ENCODE data around the gene YOD1.

Gene YOD1

GRCh38 chr1:207051191-207051943 lies at the start of gene YOD1:
YOD1 (minus strand) TSS chr1:207051208; CDS start chr1:207051030, 178 bp downstream.
- DNase-seq, result peak in 1 of 2 donors; percentile 7

- peak; percentile 27 to 35 for DNase-seq
Measured at GRCh38 chr1:207097871-207098324, 46.9 kb upstream of the YOD1 start.

GRCh38 chr1:207093944-207094343 lies 42.9 kb upstream of the YOD1 start:
- DNase-seq, result no peak

DNA sequence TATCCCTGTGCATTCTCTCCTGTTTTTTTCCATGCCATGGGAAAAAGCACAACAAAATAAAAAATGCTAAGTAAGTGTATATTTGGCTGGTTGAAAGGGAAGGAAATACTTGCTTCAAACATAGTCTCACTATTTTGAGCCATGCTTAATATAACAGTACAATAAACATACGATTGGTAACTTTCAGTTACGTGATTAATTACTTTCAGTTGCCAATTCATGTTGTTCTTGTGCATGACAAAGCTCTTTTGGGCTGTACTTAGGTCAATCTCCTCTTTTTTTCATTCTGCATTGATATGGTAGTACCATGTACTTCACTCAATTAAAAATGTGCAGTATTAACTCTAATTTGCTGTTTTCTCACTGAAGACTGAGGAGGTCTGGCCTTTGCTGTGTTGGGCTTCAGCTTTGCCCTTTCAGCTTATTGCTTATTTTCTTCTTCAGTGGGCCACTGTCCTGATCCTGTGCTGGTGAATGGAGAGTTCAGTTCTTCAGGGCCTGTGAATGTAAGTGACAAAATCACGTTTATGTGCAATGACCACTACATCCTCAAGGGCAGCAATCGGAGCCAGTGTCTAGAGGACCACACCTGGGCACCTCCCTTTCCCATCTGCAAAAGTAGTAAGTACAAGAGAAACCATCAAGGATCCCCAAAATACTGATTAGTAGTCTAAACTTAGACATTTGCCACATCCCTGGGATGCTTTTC lies 40.3 kb upstream of the YOD1 start:
- DNase-seq, result no peak

DNA sequence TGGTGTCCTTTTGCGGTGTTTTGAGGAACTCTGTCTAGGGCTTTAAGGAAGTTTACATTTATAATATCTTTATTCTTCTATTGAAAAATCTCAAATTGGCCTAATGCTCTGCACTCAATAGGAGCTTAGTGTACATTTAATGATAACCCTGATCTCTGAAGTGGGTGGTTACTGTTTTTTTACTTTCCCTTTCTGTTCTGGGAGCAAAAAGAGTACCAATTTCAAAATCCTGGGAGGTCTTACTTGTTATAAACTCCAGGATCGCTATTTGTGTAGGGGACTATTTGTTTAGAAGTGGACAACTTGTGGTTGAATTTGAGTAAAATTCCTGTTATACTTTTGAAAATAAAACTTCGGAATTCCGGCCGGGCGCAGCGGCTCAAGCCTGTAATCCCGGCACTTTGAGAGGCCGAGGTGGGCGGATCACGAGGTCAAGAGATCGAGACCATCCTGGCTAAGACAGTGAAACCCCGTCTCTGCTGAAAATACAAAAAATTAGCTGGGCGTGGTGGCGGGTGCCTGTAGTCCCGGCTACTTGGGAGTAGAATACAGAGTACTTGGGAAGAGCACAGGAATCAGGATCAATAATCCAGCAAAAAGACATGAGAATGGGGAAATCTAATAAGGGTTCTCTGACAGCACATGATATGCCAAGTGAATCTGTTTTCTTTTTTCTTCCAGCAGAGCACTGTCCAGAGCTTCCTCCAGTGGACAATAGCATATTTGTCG lies 38.8 kb upstream of the YOD1 start:
- no peak for DNase-seq

DNA sequence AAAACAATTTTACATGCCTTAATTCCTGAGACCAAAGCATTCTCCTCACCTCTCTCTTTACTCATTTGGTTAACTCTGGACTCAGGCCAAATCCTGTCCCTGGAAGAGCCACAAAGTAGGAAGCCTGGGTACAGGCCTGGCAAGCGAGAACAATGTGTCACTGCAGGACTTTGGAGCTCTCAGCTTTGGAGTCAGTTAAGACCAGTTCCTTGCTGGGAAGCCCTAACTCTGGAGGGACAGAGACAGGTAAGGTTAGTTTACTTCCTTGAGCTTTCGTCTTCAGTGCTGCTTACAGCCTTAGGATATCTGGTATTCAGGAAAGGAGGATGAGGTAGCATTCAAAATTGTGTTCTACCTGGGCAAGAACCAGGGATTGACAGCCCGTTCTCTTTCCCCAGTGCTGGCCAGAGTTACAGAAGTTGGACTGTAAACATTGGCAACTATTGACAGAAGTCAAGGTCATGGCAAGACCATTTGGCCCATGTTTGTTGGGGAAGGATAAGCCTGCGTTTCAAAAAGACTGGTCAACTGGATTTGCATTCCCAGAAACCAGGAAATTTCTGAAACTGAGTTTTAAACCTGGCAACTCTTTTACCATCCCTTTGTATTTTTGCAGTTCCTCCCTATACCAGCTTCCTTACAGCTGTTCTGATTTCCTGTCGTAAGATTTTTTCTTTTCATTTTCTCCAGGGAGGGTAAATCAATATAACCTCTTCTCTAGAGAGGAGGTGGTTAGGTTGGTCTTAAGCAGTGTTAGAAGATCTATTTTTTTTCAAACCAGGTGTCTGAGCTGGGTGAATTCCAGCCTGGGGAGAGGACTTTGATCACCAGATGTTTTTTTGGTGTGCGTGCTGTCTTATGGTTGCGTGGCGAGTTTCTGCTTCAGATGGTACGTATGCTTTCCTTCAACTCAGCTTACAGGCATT lies 38.0 kb upstream of the YOD1 start, which contains the start of gene C4BPB:
Gene C4BPB (plus strand): TSS at position 160 of the 926 bp plus-strand sequence. CDS start 672 bp downstream, at position 832.
- DNase-seq, result no peak

DNA sequence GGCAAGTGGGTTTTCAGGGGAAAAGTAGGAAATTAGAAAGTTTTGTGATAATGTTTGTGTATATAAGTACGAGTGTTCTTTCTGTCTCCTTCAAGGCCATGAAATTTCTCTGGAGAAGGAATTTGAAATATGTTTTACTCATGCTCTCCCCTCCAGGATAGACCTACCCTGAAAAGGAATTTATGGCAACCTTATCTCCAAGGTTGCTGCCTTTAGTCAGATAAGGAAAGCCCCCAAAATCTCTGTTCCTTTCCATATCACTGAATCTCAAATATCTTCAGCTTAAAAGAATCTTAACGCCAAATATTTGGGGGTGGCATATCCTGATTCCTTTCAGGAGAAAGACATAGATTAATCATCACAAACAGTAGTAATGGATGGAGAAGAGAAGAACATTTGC lies 37.2 kb upstream of the YOD1 start:
- no peak for DNase-seq

GRCh38 chr1:207085887-207086286 lies 34.9 kb upstream of the YOD1 start:
- DNase-seq, result no peak

GRCh38 chr1:207084701-207085180 lies 33.7 kb upstream of the YOD1 start:
- peak; percentile 44 to 54 for DNase-seq

DNA sequence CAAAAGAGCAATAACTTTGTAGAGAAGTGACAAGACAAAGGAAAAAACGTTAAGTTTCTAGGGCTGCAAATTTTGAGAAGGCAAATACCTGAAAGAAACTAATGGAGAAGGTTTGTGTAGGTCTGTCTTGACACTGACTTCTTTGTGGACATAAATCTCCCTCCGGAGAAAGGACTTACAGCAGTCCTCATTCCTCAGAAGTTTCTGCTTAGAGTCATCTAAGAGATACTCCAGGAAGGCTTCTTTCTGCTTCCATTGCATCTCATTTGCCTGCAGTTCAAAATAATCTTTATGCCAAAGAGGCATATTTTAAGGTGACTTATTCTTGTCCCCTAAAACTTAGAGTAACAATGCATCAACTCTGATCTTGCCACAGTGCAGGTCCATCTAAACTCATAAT lies 33.2 kb upstream of the YOD1 start:
- no peak for DNase-seq

DNA sequence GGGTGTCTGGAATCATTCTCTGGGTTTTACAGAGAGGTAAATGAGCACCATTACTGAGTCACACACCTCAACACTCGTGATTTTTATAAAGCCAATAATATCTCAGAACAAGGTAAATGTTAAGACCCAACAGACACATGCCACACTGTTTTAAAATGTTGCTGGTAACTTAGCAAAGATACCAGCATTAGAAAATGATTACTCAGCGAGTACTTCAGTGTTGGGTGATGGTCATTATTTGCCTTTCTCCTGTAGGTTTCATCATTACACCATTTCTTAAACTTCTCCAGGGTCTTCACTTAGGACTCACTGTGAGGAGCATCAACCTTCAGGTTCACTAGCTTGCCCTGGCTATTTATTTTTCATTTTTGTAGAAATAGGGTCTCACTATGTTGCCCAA lies 30.8 kb upstream of the YOD1 start:
- DNase-seq, result no peak

DNA sequence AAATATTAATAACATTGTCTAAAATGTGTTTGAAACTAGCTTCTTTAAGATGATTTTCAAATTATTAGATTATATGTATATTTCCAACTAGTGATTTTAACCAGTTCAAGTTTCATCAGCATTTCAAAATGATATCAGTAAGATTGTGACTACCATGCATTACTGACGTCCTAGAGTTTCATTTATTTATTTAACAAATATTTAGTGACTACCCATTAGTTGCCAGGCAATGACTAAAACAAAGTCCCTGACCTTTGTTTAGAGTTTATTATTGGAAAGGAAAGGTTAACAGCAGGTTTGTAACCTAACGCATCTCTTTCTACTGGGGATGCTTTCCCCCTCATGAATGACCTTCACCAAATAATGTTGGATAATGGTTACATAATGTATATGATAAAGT lies 30.1 kb upstream of the YOD1 start:
- no peak for DNase-seq

DNA sequence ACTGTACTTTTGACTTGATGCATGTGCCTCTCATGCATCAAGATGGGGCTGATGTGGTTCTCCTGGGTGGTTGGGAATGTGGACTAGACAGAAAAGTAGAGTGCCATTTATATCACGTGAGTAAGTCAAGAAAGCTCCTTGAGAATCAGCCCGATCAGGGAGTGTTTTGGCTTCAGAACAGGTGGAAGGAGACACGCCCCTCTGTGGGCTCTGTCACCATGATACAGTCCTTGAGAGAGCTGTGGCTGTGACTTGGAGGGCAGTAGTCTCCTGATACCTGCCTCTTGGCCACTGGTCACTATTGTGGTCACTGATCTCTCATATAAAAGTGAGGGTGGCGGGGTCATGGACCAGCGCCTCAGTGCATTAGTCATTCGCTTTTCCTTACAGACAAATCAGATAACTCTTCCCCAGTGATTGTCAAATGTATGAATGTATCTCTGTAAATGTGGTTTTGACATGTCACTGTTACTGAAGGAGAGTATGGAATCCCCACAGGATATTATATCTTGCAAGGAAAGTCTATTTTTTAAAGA lies 28.8 kb upstream of the YOD1 start:
- no peak for DNase-seq

DNA sequence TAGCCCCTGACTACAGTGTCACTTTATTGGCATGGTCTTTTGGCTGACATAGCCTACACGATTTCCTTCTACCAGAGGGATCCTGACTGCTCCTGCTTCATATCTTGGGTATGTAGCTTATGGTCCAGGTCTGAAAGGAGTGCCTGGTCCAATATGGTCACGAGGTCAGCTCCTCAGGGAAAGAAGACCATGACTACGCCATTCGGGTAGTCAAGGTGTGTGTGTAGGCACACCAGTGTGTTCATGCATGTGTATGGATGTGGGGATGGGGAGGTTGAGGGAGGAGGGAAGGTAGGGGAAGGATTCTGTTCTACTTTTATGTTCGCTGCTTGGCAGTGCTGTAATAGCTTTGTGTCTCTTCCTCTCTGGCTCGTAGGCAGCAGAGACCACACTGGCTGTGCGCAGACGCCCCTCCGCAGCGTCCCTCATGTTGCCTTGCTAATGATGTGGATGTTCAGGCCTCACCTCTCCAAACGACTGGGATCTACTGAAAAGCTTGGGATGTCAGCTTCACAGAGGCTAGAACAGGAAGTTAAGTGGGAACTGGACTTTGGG lies 27.6 kb upstream of the YOD1 start:
- no peak for DNase-seq

DNA sequence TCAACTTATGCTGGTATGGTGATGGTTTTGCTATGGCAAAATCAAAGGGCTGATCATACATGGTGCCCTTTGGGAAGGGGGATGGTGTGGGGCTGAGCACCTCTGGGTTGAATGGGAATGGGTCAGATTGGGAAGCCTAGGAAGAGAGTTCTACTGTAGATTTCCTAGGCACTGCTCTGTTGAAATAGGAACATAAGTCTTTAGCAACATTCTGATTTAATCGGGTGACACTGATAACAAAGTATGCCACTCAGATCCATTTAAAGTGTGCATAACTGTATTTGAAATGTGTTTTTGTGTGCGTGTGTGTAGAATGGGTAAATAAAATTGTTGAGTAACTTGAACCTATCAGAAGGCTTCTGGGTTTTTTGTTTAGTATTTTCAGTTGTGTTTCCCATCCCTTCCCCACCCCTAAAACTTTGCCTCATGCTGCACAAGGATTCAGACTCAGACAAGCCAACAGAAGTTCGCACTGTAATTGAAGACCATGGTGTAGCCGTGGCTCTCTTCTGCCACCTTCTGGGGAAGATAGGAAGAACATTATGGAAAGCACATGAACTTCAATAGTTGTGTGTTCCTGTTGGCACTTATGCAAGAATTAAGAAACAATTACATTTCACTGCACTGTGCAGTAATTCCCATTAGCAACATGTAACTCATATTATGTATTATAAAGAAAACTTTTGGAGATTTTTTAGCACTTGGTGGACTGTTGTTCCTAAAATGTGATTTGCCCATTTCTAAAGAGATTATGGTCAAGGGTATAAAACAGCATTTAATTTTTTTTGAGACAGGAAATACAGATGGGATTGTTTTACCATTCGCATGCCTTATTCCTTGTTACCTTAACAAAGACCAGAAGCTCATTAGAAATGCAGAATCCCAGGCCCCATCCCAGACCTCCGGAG lies 26.7 kb upstream of the YOD1 start:
- DNase-seq, result peak; percentile 44 to 68

GRCh38 chr1:207077012-207077411 lies 26.0 kb upstream of the YOD1 start:
- no peak for DNase-seq

- no peak for DNase-seq
Measured at GRCh38 chr1:207076181-207076955, 25.4 kb upstream of the YOD1 start.

DNA sequence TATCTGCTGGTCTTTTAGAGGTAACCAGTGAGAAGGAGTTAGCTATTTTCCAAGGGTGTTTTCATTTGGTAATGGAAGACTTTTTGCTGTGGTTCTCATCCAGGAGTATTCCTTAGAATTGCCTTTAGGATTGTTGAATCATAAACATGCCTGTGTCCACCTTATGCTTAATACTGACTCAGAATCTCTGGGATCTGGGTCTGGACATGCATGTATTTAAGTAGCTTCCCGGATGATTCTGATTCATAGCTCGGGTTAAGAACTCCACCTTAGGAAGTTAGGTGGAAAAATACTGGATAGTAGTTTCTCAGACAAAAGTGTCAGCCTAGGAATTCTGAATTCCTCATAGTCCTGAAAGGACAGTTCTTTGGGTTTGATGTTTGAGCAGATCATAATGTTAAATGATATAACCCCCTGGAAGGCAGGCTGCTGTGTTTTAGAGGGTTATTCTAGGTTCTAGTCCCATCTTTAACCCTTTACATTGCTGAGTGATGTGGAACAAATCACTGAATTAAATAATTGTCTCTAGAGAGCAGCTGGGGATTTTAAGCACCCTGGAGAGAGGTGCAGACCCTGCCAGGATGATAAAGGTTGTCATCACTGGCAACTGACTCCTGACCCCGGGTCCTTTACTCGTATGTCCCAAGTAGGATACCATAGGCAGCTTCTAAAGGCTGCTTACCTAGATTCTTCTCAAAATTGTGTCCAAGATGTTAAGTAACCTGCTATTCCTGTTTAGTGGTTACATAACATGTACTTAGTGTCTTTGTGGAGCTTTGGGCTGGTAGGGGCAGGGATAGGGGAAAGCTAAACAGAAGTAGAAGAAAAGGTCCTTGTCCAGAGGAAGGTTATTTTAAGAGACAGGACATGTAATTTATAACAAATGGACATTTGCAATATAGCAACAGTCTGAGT lies 23.2 kb upstream of the YOD1 start:
- no peak for DNase-seq

- DNase-seq, result no peak
Measured at GRCh38 chr1:207072233-207072632, 21.2 kb upstream of the YOD1 start.

Data from stimulated activated CD4-positive, alpha-beta T cell treated with anti-CD3 and anti-CD28 coated beads, Interleukin-2, amount 100 ng/mL, for 24 hours (primary cell).